HTERT RPE-1 (cell line): Measurements from ENCODE around the gene CHIT1.
"Not testable (repeated sequence)": the region's sequence is repeated elsewhere in the genome, so short reads cannot be mapped to it uniquely, and the experiment has no call there.

Experiments
- in situ Hi-C: fragments of 300-500 bp; cut with MboI; formaldehyde crosslinking; loops from 4 replicates; pipeline ENCODE4 v1.14.3; 2020; ENCODE audit warnings: low sequenced_read_pairs

CHIT1 gene

DNA sequence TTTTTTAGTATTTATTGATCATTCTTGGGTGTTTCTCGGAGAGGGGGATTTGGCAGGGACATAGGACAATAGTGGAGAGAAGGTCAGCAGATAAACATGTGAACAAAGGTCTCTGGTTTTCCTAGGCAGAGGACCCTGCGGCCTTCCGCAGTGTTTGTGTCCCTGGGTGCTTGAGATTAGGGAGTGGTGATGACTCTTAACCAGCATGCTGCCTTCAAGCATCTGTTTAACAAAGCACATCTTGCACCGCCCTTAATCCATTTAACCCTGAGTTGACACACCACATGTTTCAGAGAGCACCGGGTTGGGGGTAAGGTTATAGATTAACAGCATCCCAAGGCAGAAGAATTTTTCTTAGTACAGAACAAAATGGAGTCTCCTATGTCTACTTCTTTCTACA is 36.7 kb upstream of the CHIT1 start:
- in situ Hi-C loops: not testable (repeated sequence)

DNA sequence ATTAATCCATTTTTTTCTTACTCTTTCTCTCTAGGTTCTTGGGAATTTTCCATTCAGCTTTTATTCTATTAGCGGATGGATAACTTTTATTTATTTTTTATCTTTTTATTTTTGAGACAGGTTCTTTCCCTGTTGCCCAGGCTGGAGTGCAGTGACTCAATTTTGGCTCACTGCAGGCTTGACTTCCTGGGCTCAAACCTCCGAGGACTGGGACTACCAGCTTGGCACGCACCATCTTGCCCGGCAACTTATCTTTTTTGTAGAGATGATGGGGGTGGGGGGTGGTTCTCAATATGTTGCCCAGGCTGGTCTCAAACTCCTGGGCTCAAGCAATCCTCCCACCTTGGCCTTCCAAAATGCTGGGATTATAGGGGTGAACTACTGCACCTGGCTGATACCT is 36.1 kb upstream of the CHIT1 start:
- in situ Hi-C loops: no loop called here

DNA sequence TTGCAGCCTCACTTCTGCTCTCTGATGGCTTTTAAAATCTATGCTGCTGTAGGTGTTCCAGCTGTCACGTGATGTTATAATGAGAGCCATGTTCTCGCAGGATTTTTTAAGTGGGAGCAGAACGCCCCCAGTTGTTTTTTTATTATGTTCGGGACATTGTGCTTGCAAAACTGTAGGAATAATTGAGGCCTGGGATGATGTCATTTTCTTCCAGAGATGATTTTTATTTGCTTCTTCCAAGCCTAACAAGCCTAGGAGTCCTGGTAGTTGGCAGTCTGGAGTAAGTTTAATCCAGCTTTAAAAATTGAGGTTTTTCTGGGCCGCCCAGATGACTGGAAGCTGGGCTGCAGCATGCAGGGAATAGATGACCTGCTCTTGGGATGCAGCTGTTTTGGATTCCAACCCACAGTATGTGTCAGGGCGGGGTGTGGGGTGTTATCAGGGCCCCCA is 34.6 kb upstream of the CHIT1 start:
- in situ Hi-C loops: no loop called here

DNA sequence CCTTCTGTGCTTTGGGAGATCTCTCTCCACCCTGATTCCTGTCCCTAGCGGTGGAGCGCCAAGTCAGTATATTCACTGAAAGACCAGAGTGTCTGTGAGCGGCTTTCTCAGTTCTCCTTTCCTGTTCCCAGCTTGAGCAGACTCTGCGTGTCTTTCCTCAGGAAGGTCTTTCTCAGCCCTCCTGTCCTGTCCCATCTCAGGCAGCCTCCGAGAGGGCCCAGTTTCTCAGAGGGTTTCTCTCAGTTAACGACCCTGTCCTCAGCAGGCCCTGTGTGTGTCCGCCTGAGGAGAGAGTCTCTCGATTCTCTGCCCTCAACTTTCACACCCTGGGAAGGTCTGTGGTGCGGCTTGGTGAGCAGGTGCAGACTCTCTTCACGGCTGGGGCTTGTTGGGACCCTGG is 34.0 kb upstream of the CHIT1 start:
- in situ Hi-C loops: no loop called here

DNA sequence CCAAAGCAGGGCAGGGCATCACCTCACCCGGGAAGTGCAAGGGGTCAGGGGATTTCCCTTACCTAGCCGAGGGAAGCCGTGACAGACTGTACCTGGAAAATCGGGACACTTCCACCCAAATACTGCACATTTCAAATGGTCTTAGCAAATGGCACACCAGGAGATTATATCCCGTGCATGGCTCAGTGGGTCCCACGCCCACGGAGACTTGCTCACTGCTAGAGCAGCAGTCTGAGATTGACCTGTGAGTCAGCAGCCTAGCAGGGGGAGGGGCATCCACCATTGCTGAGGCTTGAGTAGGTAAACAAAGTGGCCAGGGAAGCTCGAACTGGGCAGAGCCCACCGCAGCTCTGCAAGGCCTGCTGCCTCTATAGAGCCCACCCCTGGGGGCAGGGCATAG is 27.2 kb upstream of the CHIT1 start:
- in situ Hi-C loops: not testable (repeated sequence)

DNA sequence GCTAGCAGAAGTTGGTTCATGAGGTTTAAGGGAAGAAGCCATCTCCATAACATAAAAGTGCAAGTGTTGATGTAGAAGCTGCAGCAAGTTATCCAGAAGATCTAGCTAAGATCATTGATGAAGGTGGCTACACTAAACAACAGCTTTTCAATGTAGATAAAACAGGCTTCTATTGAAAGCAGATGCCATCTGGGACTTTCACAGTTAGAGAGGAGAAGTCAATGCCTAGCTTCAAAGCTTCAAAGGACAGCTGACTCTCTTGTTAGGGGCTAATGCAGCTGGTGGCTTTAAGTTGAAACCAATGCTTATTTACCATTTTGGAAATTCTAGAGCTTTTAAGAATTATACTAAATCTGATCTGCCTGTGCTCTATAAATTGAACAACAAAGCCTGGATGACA is 25.3 kb upstream of the CHIT1 start:
- in situ Hi-C loops: not testable (repeated sequence)

DNA sequence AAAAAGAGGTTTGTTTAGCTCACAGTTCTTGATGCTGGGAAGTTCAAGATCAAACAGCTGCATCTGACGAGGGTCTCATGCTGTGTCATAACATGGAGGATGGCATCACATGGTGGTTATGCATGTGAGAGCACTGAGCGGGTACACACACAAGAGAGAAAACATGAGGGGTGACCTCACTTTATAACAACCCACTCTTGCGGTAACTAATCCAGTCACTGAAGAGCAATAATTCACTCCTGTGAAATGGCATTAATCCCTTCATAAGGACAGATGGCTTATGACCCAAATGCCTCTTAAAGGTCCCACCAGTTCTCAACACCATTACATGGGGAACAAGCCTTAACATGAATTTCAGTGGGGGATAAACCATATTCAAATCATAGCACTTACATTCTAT is 23.2 kb upstream of the CHIT1 start:
- in situ Hi-C loops: no loop called here

DNA sequence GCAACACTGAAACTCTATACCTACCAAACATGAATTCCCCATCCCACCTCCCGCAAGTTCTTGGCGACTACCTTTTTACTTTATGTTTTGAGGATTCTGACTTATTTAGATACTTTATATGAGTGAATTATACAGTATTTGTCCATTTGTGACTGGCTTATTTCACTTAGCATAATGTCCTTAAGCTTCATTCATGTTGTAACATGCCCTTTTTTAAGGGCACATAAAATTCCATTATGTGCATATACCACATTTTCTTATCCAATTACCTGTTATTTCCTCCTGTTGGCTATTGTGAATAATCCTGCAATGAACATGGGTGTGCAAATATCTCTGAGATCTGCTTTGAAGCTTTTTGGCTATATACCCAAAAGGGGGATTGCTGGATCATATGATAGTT is 22.0 kb upstream of the CHIT1 start:
- in situ Hi-C loops: no loop called here

DNA sequence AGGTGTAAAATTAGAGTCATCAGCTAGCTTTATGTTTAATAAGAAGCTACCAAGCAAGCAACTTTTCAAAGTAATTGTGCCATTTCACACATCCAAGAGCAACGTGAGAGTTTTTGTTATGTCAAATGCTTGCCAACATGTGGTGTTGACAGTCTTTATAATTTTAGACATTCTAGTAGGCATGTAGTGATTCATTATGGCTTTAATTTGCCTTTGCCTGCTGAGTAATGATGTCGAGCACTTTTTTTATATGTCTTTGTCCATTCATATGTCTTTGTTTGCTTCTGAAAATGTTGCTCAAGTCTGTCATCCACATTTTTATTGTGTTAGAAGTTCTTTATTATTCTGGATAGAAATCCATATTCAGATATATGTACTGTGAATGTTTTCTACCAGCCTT is 21.4 kb upstream of the CHIT1 start:
- in situ Hi-C loops: no loop called here

DNA sequence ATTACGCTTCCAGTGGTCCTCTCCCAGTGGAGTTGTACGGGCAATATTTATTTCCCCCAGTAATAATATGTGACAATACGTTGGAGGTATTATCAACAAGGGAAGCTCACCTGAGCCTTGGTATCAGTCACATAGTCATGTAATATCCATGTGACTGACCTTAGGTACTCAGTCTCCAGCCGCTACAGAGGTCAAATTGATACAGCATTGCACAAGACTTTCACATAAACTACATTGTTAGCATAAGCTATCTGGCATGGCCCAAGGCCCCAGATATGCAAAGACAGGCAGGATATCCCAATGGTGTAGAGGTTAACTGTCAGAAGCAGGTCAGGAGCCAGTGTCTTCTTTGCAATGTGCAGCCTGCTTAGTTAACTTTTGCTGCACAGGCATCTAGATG is 15.3 kb upstream of the CHIT1 start:
- in situ Hi-C loops: no loop called here

DNA sequence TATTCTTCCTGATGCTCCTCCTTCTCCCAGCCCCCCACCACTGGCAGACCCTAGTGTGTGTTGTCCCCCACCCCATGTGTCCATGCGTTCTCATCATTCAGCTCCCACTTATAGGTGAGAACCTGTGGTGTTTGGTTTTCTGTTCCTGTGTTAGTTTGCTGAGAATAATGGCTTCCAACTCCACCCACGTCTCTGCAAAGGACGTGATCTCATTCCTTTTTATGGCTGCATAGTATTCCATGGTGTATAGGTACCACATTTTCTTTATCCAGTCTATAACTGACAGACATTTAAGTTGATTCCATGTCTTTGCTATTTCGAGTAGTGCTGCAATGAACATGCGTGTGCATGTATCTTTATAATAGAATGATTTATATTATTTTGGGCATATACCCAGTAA is 12.2 kb upstream of the CHIT1 start:
- in situ Hi-C loops: not testable (repeated sequence)

DNA sequence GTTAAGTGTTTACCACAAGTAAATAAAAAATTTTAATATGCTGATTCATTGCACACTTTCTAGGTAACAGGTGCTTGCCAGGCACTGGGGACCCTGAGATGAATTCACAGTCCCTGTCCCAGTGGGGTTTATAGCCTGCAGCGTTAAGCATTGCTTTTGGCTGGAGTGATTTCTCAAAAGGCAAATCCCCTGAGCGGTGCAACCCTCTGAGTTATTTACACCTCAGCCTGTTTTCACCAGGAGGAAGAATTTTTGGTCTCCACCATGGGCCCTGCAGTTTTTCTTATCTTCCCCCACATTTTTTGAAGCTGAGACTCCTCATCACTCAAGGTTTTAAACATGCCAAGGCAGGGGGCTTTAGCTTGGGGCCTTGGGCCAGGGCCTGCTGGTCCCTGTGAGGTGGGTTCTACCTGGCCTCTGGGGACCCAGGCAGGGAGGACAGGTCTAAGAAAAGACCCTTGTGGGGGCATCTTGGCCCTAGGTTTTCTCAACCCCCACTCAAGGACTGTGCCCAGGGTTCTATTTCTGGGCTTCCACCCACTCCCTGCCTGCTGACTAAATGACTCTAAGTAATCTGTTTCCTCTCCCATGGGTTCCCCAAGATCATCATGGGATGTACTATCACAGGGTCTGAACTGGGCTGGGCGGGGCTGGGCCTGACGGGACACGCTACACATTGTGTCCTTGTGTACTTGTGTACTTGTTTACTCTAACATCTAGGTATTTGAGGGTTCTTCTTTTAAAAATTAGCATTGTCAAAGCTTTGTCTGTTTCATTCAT is 10.2 kb upstream of the CHIT1 start:
- in situ Hi-C loops: no loop called here

DNA sequence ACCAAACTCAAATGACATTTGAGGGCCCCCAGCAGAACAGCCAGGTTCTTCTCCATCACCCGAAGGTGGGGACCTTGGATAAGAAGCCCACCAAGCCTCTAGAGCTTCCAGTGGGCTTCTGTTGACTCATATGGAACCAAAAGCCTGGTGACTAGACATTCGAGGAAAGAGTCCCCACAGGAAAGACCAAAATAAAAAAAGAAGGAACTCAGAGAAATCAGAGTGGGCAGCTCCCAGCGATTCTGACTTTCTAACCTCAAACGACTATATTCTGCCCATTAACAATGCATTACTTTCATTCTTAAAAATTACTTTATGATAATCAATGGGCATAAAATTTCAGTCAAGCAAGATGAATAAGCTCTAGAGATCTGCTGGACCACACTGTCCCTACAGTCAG is 9.6 kb upstream of the CHIT1 start:
- in situ Hi-C loops: no loop called here

DNA sequence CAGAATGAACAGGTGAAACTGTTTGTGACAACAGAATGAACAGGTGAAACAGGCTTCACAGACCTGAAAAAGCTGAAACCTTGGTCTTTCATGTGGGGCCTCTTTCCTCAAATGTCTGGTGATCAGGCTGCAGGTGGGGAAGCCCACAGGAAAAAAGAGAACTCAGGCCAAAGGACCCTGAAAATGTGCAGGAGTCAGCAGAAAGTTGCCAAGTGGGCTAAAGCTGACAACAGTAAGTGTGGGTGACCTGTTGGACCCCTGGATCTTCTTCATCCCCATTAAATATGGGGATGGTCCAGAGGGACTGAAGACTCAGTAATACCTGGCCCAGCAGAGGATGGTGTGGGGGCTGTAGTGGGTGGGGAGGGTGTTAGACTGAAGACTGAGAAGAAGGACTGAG is 9.1 kb upstream of the CHIT1 start:
- in situ Hi-C loops: no loop called here

DNA sequence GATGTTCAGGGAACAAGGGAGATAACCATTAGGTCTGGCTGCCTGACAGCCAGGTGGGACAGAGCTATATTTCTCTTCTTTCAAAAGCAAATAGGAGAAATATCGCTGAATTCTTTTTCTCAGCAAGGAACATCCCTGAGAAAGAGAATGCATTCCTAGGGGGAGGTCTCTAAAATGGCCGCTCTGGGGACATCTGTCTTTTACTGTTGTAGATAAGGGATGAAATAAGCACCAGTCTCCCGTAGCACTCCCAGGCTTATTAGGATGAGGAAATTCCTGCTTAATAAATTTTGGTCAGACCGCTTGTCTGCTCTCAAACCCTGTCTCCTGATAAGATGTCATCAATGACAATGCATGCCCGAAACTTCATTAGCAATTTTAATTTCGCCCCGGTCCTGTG is 5.4 kb upstream of the CHIT1 start:
- in situ Hi-C loops: not testable (repeated sequence)

DNA sequence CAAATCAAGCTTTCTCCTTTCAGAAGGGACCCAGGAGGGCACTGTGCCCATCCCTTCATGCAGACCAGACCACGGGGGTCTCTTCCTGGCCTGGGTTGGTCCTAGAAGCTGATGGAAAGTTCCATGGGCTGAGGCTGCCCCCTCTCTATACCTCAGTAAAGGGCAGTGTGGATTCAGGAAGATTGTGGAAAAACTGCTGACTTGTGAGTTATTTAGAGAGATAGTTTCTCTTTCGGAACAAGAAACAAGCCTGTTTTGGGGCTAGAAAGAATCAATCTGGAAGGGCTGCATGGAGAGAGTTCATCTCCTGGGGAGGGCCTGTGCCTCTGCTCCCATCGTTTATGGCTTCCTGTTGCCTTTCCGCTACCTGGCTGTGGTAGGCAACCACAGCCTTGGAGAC is 803 bp downstream of the CHIT1 start:
- in situ Hi-C loops: no loop called here

DNA sequence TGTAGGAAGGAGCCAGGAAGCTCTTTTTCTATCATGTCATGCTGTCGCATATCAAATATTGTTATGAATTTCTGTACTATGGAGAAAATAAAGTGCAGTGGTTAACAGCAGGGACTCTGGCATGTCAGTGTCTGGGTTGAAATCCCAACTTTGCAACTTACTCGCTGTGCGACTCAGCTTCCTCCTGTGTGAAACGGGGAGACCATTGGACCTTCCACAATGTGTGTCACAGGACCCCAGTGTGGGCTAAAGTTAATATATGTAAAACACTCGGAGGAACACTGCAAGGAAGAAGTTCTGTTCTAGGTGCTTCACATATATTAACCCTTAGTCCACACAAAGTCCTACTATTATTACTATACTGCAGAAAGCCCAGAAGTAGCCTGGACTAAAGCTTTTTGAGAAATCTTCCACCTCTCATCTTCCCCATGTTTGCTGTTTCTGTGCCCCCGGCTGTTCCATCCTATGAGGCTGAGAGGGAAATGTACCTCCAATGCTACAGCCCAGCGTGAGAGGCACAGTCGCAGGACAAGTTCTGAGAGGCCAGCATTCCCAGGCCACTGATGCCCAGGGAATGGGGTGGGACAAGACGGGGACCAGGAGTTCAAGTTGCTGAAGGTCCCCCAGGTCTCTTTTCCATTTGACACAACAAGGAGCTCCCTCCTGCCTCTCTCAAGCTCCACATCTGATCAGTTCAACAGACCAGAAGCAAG is 1.9 kb downstream of the CHIT1 start:
- in situ Hi-C loops: no loop called here

DNA sequence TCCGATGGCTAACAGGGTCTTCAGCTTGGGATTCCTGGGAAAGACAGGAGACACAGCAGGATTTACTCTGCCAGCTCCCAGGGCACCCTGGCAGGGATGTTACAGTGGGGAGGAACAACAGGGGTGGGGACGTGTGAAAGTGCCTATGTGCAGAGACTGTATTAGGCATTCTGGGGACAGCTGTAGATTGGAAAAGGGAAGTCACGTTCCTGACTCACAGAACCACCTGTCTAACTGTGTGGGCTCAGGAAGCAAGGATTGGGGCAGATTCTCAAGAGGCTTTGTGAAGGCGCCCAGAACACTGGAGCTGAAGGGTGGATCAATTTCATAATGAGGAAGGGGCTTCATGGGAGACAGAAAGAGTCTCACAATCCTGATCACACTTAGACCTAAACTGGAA is 4.4 kb downstream of the CHIT1 start:
- in situ Hi-C loops: no loop called here

DNA sequence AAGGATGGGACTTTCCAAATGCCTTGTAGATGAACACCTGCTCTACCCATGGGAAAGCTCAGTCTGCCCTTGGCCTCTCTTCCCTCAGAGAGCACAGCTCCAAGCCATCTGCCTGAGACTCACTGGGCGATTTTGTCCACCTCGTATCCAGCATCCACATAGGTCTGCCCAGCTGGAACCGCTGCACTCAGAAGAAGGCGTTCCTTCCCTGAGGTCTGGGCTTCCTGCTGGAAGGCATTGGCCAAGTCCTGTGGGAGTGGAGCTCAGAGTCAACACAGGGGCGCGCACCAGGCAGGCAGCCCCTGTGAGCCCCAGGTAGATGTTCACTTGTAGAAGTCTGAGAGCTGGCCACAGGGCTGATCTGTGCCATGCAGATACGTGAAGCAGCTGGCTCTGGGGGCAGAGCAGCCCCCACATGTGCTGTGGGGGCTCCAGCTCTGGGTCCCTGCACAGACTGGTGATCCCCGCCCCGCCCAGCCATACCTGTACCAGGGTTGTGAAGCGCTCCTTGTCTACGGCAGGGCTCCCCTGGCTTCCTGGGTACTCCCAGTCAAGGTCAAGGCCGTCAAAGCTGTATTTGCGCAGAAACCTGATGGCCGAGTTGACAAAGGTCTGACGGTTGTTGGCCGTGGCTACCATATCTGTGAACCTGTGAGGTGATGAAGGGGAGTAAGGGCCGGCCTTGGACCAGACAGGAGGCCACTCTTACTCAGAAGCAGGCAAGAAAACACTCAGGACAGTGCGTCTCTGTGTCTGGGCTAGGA is 6.3 kb downstream of the CHIT1 start:
- in situ Hi-C loops: no loop called here

DNA sequence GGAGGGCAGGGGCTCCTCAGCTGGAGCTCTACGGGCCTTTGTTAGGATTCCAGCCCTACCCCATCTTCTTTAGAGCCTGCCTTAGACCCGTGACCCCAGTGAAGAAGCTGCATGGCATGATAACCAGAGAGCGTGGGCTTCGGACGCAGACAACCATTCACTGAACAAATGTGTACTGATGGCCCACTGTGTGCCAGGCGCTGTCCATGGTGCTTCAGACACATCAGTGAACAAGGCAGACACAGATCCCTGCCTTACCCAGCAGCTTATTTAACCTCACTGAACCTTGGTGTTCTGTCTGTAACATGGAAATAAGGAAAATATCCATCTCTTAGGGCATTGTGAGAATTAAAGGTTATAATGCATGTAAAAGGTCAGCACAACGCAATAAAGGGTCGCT is 9.5 kb downstream of the CHIT1 start:
- in situ Hi-C loops: no loop called here

DNA sequence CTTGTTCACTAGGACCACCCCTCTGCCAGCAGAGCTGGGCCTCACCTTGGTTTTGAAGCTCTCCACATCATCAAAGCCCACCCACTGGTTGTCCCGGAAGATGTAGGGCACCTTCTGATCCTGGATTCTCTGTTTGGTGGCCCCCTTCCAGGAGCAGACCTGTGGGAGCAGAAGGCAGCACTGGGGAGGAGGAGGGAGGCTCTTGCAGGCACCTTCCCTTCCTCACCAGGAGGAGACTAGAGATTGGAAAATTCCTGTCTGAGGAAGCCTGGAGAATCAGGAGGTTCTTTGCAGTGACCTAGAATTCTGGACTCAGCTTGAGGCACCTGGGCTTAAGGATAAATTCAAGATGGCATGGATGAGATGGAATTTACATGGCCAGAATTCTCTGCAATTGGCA is 10.3 kb downstream of the CHIT1 start:
- in situ Hi-C loops: no loop called here

DNA sequence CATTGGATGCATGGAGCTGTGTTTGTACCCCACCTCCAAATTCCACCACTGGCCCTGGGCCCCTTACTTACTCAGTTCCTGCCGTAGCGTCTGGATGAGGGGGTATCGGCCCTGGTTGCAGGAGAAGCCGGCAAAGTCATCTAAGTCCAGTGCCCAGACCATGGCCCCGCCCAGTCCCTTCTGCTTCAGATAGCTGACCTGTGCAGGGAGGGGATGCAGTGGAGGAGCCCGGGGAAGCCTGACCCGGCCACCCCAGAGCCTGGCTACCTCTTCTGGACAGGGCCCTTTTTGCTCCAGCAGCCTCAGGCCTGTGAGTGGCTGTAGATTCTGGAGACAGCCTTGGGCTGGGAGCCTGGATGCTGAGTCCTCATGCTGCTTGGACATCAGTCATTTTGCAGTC is 11.8 kb downstream of the CHIT1 start:
- in situ Hi-C loops: no loop called here
